Activated T-helper 2 cell treated with anti-CD3 and anti-CD28 coated beads, Interferon-gamma antibody, Interleukin-2, Interleukin-4, amounts not matched to agents 10 μg/mL and 5 μg/mL and 100 μg/mL, durations not matched to agents 14 hours and 24 hours and 36 hours (primary cell): ENCODE measurements around the gene GAS6. TPM values are rescaled to one million over a fixed set of nuclear protein-coding genes. Genes with fewer than 3 reads are reported as not detected.

Experiments
- DNase-seq: peaks from one replicate; pipeline ENCODE4 v3.0.0; 2021; ENCODE audit warnings: low spot score
- H3K27ac Mint-ChIP-seq: one replicate; pipeline ENCODE4 v1.8.0; 2021; ENCODE audit warnings: mixed read lengths
- H3K27me3 Mint-ChIP-seq: one replicate; pipeline ENCODE4 v1.8.0; 2021; ENCODE audit warnings: low read depth, mixed read lengths
- H3K36me3 Mint-ChIP-seq: one replicate; pipeline ENCODE4 v1.8.0; 2021; ENCODE audit warnings: low read depth, mixed read lengths
- H3K4me1 Mint-ChIP-seq: one replicate; pipeline ENCODE4 v1.8.0; 2021; ENCODE audit warnings: low read depth, mixed read lengths
- H3K4me3 Mint-ChIP-seq: one replicate; pipeline ENCODE4 v1.8.0; 2021; ENCODE audit warnings: low read depth, mild to moderate bottlenecking, moderate library complexity, mixed read lengths
- H3K9me3 Mint-ChIP-seq: one replicate; pipeline ENCODE4 v1.8.0; 2021; ENCODE audit warnings: mixed read lengths
- intact Hi-C: fragments of 100-400 bp; cut with micrococcal nuclease; formaldehyde crosslinking; loops from one replicate; pipeline ENCODE4 v1.15.1; 2023
- total RNA-seq: library from RNA; stranded (reverse); gene quantifications from 2 replicates; pipeline ENCODE4 v1.2.3, GENCODE V29; 2022

The GAS6 gene
- total RNA-seq, 1 donor from 2014 or later = 0.32 TPM

DNA sequence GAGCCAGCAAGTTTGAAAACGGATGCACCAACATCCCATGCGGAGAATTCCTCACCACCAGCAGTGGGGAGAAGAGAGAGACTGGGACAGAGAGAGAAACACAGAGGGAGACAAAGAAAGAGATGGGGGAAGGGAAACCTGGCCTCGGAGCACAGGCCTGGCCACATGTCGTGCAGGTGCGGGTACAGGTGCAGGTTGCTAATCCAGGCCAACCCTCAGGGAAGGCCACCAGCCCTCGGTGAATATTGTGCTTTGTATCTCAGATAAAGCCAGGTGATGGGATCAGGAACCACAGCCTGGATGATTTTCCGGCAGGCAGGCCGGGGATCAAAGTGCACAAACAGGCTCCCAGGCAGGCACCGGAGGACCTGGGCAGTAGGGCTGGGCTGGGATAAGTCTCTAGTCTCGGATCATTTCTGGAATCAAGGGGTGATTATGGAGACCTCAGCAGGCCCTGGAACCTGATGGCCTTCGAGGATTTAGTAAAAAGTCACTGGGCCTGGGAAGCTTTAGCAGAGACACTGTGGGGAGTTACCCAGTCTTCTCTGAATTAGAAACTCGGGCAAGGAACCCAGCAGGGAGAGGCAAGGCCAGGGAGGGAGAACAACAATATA is 3.7 kb downstream of the GAS6 start:
- H3K4me3 Mint-ChIP-seq = no peak overlapping the region
- DNase-seq = no peak

GRCh38 chr13:113859311-113860050 is 4.4 kb downstream of the GAS6 start:
- Mint-ChIP-seq H3K36me3 (no peaks in the 10 kb centered on the region), H3K27ac (no peak overlapping the region), H3K9me3 (peaks cover 14% of the 10 kb centered on the region), H3K27me3 (peaks cover 25% of the 10 kb centered on the region), H3K4me1 (peaks cover 8% of the 10 kb centered on the region), H3K4me3 (no peak overlapping the region)
- no peak for DNase-seq
- intact Hi-C loops = no loop called here

More for the DNA sequence above, 3.7 kb downstream of the GAS6 start:
- Mint-ChIP-seq H3K4me1 (peaks cover 4% of the 10 kb centered on the region), H3K9me3 (peaks cover 14% of the 10 kb centered on the region), H3K27me3 (peaks cover 27% of the 10 kb centered on the region), H3K36me3 (no peaks in the 10 kb centered on the region), H3K27ac (no peak overlapping the region)
- intact Hi-C loops = no loop called here

GRCh38 chr13:113857531-113858195 is 6.2 kb downstream of the GAS6 start:
- H3K4me3 Mint-ChIP-seq = no peak overlapping the region
- H3K27me3 Mint-ChIP-seq = peaks cover 26% of the 10 kb centered on the region
- H3K36me3 Mint-ChIP-seq = no peaks in the 10 kb centered on the region
- DNase-seq = no peak
- intact Hi-C loops = no loop called here
- H3K27ac Mint-ChIP-seq = no peak overlapping the region
- peaks cover 14% of the 10 kb centered on the region for H3K9me3 Mint-ChIP-seq
- H3K4me1 Mint-ChIP-seq = peaks cover 4% of the 10 kb centered on the region

DNA sequence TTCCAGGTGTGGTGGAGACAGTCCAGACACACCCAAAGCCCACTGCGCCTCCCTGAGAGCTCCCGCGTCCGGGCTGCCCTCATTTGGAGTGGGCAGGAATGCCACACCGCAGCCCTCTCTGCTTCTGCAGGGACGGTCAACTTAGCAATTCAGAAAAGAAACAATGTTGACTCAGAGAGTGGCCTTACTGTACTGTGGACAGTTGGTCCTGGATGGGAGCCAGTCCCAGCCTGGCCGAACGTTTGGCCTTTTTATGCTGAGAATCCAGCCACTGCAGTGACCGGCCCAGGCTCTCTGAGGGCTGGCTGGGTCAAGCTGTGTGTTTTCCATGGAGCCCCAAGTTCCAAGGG is 7.2 kb downstream of the GAS6 start:
- Mint-ChIP-seq H3K4me3 (no peak overlapping the region), H3K4me1 (peaks cover 4% of the 10 kb centered on the region), H3K27ac (no peak overlapping the region), H3K9me3 (peaks cover 14% of the 10 kb centered on the region), H3K36me3 (no peaks in the 10 kb centered on the region), H3K27me3 (peaks cover 19% of the 10 kb centered on the region)
- DNase-seq = no peak
- intact Hi-C loops = no loop called here

- no peak for DNase-seq
- peaks cover 4% of the 10 kb centered on the region for H3K4me1 Mint-ChIP-seq
- no peak overlapping the region for H3K27ac Mint-ChIP-seq
- H3K27me3 Mint-ChIP-seq = peaks cover 14% of the 10 kb centered on the region
- intact Hi-C loops = no loop called here
- peaks cover 14% of the 10 kb centered on the region for H3K9me3 Mint-ChIP-seq
- no peak overlapping the region for H3K4me3 Mint-ChIP-seq
- H3K36me3 Mint-ChIP-seq = no peaks in the 10 kb centered on the region
Observed at GRCh38 chr13:113855931-113856715, 7.8 kb downstream of the GAS6 start.

DNA sequence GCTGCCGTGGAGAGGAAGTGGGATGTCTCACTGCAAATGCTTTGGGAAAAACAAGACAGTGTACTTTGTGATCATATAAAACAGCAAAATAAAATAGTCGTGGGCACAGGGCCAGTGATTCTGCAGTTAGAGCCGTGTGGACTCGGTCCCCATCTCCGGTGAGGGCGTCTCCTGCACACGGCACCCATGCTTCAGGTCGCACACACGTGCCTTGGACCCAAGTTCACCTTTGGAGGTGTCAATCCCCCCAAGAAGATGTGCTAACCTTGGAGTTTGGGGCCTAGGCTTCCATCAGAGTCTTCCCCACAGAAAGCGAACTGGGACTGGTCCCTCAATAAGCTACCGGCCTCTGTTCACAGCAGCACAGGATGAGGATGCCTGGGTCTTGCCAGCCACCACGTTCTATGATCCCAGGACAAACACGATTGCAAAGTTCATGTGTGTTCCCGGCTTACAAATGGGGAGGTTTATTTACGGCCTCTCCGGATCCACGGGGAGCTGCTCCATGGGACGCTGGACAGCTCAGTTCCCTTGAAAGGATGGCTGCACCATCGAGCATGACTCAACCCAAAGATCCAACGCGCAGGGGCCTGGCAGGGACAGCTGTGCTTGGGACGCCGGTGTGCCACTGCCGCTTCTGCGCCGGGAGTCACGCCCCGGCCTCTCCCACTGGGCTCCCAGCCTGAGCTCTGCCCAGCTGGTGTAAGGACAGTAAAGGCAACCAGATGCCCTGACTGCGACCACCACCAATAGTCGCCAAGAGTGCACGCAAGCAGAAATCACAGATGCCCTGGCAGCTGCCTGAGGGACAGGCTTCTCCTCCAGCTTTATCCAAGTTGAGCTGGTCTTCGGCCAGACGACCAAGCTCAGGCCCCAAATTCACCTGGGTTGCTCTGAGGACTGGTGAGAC is 8.6 kb downstream of the GAS6 start:
- H3K4me1 Mint-ChIP-seq = peaks cover 4% of the 10 kb centered on the region
- peaks cover 11% of the 10 kb centered on the region for H3K27me3 Mint-ChIP-seq
- no peaks in the 10 kb centered on the region for H3K36me3 Mint-ChIP-seq
- intact Hi-C loops = no loop called here
- no peak for DNase-seq
- no peak overlapping the region for H3K4me3 Mint-ChIP-seq
- no peak overlapping the region for H3K27ac Mint-ChIP-seq
- H3K9me3 Mint-ChIP-seq = peaks cover 14% of the 10 kb centered on the region

GRCh38 chr13:113854238-113855011 is 9.5 kb downstream of the GAS6 start:
- H3K36me3 Mint-ChIP-seq = no peaks in the 10 kb centered on the region
- H3K9me3 Mint-ChIP-seq = peaks cover 12% of the 10 kb centered on the region
- peaks cover 4% of the 10 kb centered on the region for H3K4me1 Mint-ChIP-seq
- intact Hi-C loops = no loop called here
- no peak overlapping the region for H3K4me3 Mint-ChIP-seq
- DNase-seq = no peak
- no peak overlapping the region for H3K27ac Mint-ChIP-seq
- peaks cover 9% of the 10 kb centered on the region for H3K27me3 Mint-ChIP-seq

- Mint-ChIP-seq H3K27me3 (peaks cover 11% of the 10 kb centered on the region), H3K4me1 (peaks cover 4% of the 10 kb centered on the region), H3K27ac (no peak overlapping the region), H3K4me3 (no peak overlapping the region), H3K9me3 (peaks cover 5% of the 10 kb centered on the region), H3K36me3 (no peaks in the 10 kb centered on the region)
- no peak for DNase-seq
- intact Hi-C loops = no loop called here
Observed at GRCh38 chr13:113853518-113854237, 10.2 kb downstream of the GAS6 start.

DNA sequence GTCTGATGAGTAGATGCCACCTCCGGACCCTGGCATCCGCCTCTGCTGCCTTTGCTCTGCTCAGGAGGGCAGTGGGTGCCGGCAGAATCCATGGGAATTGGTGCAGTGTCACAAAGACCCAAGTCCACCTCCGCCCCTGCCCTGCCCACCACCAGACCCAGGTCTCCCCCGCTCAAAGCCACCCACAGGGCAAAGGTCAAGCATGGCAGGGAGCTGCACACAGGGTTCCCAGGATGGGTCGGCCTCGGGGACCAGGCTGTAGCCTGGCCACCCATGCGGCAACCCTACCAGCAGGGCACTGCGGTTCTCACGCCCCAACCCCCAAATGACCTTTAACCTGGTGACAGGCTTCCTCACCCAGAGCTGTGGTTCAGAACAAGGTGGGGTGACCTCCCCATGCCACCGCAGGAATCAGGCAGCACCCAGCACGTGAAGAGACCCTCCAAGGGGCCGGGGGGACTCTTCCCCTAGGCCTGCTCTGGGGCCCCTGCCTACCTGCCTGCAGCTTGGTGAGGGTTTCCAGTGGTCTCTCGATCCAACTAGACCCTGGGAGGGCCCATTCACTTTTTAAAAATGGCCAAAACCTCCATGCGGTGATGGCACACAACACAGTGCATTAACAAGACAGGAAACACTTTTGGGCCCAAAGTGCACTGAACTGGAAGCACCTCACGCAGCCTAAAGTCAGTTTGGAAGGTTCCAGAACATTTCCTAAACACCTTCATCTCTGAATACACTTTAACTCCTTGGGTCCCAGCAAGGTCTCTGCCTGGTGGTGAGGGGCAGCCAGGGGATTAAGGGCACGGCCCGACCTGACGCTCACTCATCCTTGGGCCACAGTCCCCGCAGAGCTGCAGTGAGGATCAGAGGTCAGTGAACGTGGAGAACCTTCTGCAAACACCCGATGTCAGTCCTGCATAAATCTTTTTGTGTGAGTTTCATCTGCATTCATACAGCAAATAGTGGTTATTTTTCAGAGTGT is 11.0 kb downstream of the GAS6 start:
- Mint-ChIP-seq H3K4me1 (peaks cover 4% of the 10 kb centered on the region), H3K36me3 (no peaks in the 10 kb centered on the region), H3K4me3 (no peak overlapping the region), H3K27ac (no peak overlapping the region), H3K9me3 (no peaks in the 10 kb centered on the region), H3K27me3 (peaks cover 11% of the 10 kb centered on the region)
- DNase-seq = no peak
- intact Hi-C loops = no loop called here

GRCh38 chr13:113851826-113852535 is 11.9 kb downstream of the GAS6 start:
- Mint-ChIP-seq H3K27me3 (peaks cover 11% of the 10 kb centered on the region), H3K4me3 (no peak overlapping the region), H3K27ac (no peak overlapping the region), H3K36me3 (no peaks in the 10 kb centered on the region), H3K4me1 (peaks cover 4% of the 10 kb centered on the region), H3K9me3 (no peaks in the 10 kb centered on the region)
- DNase-seq = no peak
- intact Hi-C loops = no loop called here
